HG02938 (cell line): ENCODE results near the gene SLC25A29.
"Not testable (repeated sequence)": the region's sequence is repeated elsewhere in the genome, so short reads cannot be mapped to it uniquely, and the experiment has no call there.

Experiments used
- ATAC-seq: cut with Tn5 transposase; IDR thresholded peaks from one replicate; pipeline ENCODE4 v1.9.1; 2021; ENCODE audit warnings: mild to moderate bottlenecking, moderate library complexity; ENCODE audit not compliant: unreplicated experiment

SLC25A29 gene

GRCh38 chr14:100306101-100306997 lies at the start of gene SLC25A29:
SLC25A29 (minus strand) TSS chr14:100306444; CDS start chr14:100306232, 212 bp downstream.
- ATAC-seq = peak; percentile 70

DNA sequence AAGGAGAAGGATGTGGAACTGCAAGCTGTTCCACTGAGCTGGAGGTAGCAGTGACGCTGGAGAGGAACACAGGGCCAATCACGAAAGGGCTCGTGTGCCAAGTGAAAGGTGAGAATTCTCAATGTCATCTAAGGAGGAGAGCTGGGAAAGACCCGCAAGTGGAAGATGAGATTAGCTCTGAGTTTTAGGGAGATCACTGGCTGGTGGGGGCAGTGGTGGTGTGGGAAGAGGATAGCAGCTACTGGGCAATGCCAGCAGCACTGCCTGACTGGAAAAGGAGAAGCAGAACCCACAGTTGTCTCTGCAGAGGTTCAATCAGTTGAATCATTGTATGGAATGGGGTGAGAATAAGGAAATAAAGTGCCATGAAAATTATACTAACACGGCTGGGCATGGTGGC lies 44.7 kb upstream of the SLC25A29 start:
- no peak for ATAC-seq

DNA sequence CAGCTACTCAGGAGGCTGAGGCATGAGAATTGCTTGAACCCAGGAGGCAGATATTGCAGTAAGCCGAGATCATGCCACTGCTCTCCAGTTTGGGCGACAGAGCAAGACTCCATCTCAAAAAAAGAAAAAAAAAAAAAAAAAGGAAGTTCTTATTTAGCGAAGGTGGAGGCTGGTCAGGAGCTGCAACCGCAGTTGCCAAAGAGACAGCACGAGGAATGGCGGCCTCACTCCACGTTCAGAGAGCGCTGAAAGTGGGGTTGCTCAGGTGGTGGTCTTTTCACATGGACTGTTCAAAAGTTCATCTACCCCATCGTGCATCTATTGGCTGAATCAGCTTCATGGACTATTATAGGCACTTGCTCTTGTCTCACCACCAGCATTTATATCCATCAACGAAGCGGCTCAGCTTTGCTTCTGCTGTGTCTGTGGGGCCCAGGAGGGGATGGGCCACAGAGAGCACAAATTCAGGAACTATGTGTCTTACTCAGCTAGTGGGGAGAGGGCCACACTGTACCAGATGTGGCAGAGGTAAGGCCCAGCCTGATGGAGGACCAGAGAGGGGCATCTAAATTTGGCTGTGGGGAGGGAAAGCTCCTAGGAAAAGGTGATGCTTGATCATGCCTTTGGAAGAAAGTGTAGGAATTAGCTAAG lies 44.2 kb upstream of the SLC25A29 start:
- no peak for ATAC-seq

DNA sequence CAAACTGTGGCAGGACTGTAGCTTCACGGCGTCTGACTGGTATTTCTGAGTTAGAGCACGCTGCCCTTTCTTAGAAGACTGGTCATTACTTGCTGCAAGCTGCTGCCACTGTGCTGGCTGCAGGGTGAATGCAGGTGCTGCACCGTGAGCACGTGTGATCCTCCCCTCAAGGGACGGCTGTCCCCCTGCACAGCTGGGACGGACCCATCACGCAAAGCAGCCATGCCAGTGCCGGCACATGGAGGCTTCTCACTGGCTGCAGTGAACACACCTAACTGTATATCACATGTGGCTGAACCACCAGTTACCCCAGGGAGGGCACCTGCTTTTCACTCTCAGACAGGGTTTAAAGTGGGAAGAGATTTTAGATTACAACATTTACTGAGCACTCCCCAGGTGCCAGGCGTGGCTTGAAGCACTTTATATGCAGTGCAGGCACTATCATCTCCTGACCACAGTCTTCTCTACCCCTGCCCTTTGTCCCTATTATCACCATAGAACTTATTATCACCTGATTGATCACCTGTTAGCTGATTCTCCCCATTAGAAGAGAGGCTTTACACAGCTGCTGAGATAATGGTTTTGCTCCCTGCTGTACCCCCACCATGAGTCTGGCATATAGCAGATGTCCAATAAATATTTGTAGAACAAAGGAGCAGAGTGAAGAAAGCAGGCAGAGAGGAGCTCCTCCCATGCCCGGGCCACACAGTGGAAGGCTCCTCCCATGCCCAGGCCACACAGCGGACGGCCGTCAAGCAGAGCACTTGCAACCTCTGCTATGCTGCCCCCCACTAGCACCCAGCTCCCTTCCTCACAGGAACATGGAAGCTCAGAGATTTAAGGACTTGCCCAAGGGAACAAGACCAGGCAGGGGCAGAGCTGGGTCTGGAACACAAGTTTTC lies 42.8 kb upstream of the SLC25A29 start:
- ATAC-seq = no peak

DNA sequence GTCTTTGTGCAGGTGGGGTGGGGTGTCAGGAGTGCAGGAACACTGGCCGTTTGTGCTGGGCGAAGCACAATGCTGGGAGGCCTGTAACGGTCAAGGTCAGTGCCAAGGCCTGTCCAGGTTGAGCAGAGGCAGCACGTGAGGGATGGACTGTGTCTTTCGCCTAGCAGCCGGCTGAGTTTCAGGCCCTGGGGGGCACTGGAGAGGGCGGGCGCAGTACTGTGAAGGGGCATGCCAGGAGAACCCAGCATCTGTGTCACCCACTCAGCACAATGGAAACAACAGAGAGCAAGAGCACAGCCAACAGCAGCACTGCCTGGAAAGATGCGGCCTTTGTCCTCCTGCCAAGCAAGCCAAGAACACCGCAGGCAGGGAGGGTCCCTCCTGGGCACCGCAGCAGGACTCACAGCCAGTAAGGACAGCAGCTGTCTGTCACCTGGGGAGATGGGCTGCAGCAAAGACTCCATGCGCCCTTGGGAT lies 42.0 kb upstream of the SLC25A29 start:
- ATAC-seq = no peak

DNA sequence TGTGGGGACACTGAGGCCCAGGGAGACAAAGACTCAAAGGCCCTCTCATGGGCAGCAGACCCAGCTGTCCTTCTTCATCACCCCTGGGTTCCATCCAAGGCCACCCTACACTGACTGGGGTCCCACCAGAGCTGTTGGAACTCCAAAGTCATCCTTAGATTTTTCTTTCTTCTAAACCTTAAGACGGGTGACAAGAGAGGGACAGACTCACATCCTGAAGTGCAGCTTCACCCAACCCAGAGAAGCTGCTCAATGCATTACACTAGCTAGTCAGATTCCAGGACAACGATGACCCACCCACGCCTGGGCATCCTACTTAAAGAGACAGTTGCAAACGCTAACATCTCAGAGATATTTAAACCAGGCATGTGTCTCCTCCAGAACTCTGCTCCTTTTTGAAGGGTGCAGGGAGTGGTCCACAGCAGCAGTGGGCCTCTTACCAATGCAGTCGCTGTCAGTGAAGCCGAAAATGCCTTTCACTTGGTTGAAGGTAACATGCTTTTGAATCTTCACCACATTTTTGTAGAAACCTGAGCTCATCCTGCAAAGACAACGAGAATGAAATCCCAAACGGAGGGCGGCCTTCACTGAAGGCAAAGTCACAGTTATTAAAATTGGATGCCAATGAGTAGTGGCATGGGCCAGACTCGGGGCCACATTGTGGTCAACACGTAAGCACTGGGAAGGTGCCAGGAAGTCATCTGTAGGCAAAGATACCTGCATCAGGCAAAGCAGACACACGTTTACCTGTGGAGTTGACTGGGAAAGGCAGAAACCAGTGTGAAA lies 40.3 kb upstream of the SLC25A29 start:
- ATAC-seq = no peak

DNA sequence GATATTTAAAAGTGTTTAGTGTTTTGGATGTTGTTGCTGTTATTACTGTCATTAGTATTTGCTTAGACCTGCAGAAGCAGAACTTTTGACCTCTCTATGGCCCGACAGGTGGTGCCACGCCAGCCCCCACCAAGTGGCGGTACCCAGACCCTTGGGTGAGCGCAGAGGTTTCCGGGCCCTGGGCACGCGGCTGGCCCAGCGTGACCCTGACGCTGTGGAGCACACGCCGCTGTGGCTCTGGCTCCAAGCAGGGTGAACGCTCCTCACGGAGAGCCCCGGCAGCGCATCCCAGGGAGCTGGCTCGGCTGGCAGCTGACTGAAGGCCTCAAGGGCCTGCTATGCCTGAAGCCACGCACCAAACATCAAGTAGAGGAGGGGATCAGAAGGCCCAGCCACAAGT lies 39.5 kb upstream of the SLC25A29 start:
- ATAC-seq = no peak

DNA sequence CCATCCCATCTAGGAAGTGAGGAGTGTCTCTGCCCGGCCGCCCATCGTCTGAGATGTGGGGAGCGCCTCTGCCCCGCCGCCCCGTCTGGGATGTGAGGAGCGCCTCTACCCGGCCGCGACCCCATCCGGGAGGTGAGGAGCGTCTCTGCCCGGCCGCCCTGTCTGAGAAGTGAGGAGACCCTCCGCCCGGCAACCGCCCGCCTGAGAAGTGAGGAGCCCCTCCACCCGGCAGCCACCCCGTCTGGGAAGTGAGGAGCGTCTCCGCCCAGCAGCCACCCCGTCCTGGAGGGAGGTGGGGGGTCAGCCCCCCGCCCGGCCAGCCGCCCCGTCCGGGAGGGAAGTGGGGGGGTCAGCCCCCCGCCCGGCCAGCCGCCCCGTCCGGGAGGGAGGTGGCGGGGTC lies 38.4 kb upstream of the SLC25A29 start:
- ATAC-seq = not testable (repeated sequence)

GRCh38 chr14:100342826-100343225 lies 36.6 kb upstream of the SLC25A29 start:
- ATAC-seq = not testable (repeated sequence)

GRCh38 chr14:100342195-100342594 lies 36.0 kb upstream of the SLC25A29 start:
- ATAC-seq = no peak

GRCh38 chr14:100341301-100342031 lies 35.2 kb upstream of the SLC25A29 start:
- no peak for ATAC-seq

DNA sequence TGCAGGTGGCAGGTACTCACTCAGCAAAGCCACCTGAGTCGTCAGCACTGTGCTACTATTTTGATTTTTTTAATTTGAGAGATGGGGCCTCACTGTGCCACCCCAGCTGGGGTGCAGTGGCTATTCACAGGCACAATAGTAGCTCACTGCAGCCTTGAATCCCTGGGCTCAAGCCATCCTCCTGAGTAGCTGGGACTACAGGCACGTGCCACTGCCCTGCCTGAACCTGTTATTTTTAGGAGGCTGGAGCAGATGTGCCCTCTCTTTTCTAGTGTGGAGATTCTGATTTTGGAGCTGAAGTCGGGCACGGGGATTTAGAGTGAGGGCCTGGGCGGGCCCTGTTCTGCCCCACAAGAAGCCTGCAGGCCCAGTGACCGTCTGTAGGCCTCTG lies 34.2 kb upstream of the SLC25A29 start:
- ATAC-seq = no peak

GRCh38 chr14:100339766-100340422 lies 33.6 kb upstream of the SLC25A29 start:
- no peak for ATAC-seq

DNA sequence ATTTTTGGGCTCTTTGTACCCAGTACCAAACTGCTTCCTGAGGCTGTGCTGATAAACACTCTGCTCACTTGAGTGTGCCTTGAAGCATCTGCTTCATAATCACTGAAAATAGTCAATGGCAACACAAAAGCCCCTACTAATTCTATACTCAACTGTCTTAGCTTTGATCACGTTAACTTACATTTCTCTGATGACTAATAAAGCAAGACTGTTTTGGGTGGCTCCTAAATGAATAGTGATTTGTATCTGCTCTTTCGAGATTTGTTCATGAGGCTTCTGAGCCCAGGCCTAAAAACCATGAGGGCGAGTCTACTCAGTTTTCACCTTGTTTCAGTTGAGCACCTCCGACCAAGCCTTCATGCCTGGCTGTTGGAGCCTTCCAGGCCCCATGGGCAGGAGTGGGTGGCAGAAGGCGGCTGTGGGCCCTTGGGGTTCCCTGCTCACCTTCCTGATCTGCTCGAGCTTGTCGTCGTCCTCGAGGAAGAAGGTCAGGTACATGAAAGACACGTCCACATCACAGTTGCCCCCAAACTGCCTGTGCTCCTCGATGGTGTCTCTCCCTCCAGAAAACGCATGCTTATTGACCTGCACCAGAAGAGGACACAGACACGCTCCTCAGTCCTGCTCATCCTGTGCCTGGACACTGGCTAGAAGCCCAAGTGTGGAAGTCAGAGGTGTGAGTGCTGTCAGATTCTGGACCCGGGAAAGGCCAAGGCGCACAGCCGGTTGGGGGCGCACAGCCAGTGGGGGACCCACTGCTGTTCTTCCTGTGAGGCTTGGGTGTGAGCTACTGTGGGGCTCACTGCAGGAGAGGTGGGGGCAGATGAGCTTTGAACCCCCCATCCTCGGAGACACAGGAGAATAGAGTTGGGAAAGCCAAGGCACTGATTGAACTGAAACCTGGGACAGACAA lies 30.6 kb upstream of the SLC25A29 start:
- no peak for ATAC-seq

DNA sequence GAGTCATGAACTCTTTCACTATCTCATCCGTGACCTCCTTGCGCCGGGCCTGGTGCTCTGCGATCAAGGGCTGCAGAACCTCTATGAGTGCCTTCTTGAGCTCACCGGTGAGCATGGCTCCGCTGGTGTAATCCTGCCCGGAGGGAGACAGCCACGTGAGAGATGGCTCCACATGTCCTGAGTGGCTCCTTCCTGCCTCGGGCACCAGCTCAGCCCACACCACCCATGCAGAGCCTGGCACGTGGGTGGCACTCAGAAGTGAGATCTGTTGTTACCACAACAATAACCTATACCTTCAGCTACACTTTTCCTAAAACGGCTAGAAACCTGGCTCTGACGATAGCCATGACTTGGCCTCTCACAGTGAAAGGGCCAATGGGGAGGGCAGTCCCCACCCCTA lies 28.7 kb upstream of the SLC25A29 start:
- no peak for ATAC-seq

GRCh38 chr14:100333827-100334226 lies 27.6 kb upstream of the SLC25A29 start:
- ATAC-seq = no peak

DNA sequence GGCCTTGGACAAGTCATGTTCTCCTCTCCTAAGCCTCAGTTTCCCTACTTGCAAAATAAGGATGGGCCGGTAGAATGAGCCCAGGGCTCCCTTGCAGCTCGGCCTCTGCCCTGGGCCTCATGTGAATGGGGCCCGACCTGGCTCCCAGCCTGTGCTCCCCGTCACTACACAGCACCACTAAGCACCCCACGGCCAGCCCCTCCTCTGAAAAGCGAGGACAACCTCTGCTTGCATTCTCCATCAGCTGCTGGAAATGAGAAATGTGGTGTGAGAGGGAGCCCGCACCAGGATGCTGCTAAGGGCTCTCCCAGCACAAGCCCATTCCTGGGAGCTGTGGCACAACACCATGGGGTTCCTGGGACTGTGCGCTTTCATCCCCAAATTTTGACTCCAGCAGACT lies 27.1 kb upstream of the SLC25A29 start:
- ATAC-seq = no peak

DNA sequence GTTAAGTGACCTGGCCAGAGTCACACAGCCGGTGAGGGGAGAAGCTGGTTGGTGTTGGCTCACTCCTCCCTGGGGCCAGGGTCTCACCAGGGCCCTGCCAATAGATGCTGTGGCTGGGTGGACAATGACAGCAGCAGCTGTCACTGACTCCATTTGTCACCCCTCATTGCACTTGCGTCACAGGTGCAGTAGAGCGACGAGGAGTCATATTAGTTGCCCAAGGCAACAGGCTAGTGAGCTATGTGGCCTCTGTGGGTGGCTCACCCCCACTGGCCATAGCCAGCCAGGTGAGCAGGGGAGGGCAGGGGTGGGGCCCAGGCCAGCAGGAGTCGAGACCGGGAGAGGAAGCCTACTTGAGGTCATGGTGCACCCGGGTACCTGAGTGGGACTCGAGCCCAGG lies 26.6 kb upstream of the SLC25A29 start:
- no peak for ATAC-seq
